Measurements from ENCODE around the gene UQCRH.

DNA sequence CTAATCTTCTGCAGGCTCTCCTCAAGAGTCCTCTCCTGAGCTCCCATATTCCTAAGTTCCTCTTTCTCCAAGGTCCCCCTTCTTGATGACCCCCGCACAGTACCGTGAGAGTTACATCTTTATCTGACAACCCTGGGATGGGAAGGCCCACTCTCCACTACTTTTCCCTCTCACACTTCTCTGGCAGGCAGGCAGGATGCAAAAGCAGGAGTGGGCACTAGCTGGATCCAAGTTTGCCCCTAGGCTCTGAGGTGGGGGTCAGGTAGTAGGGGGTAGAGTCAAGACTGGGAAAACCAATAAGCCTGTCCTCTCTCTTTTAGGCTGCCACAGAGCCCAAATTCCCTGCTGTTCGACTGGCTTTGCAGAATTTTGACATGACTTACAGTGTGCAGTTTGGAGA is 41.0 kb downstream of the UQCRH start:
- no peak for TF ChIP-seq EP300 (IDR thresholded peaks at IDR 0.05; ENCODE audit: borderline replicate concordance in 1 of 2, low read depth in 2 of 2, low read length in 2 of 2)
- TF ChIP-seq POLR2A (IDR thresholded peaks at IDR 0.05; ENCODE audit: control extremely low read depth in 1 of 2, low read depth in 2 of 2, low read length in 2 of 2): no peak
- TF ChIP-seq HDAC2 (IDR thresholded peaks at IDR 0.05; ENCODE audit: borderline replicate concordance in 1 of 2, low read depth in 2 of 2, low read length in 2 of 2): no peak
- TF ChIP-seq, protein P1, sequence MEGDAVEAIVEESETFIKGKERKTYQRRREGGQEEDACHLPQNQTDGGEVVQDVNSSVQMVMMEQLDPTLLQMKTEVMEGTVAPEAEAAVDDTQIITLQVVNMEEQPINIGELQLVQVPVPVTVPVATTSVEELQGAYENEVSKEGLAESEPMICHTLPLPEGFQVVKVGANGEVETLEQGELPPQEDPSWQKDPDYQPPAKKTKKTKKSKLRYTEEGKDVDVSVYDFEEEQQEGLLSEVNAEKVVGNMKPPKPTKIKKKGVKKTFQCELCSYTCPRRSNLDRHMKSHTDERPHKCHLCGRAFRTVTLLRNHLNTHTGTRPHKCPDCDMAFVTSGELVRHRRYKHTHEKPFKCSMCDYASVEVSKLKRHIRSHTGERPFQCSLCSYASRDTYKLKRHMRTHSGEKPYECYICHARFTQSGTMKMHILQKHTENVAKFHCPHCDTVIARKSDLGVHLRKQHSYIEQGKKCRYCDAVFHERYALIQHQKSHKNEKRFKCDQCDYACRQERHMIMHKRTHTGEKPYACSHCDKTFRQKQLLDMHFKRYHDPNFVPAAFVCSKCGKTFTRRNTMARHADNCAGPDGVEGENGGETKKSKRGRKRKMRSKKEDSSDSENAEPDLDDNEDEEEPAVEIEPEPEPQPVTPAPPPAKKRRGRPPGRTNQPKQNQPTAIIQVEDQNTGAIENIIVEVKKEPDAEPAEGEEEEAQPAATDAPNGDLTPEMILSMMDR (IDR thresholded peaks at IDR 0.05; ENCODE audit: control extremely low read depth in 1 of 3, insufficient read depth in 1 of 3, low read depth in 1 of 3, low read length in 3 of 3): no peak
- no peak for TF ChIP-seq RFX5 (IDR thresholded peaks at IDR 0.05; ENCODE audit: borderline replicate concordance, low read depth, low read length)
- TF ChIP-seq EZH2 (IDR thresholded peaks at IDR 0.05; ENCODE audit: low read depth, low read length, severe bottlenecking): no peak
- no peak for TF ChIP-seq FOSL1 (IDR thresholded peaks at IDR 0.05; ENCODE audit: insufficient read depth, low read depth, low read length)
- no peak for TF ChIP-seq HDAC6 (IDR thresholded peaks at IDR 0.05; ENCODE audit: low read depth, low read length)
- no peak for TF ChIP-seq EGR1 (IDR thresholded peaks at IDR 0.05; ENCODE audit: borderline replicate concordance, low read depth, low read length)
- no peak for TF ChIP-seq CEBPB (IDR thresholded peaks at IDR 0.05; ENCODE audit: low read depth, low read length)
- no peak for TF ChIP-seq SP1 (IDR thresholded peaks at IDR 0.05; ENCODE audit: low read depth, low read length)
- TF ChIP-seq SP4 (IDR thresholded peaks at IDR 0.05; ENCODE audit: low read length): no peak
- no peak for TF ChIP-seq SIN3A (conservative IDR thresholded peaks at IDR 0.05 in 1 of 2, IDR thresholded peaks at IDR 0.05 in 1 of 2; ENCODE audit: low read depth in 1 of 2, low read length in 2 of 2)
- TF ChIP-seq CHD2 (IDR thresholded peaks at IDR 0.05; ENCODE audit: low read length): no peak
